WTC11 (cell line): ENCODE measurements around the gene SCN8A. TPM values are rescaled to one million over a fixed set of nuclear protein-coding genes. Genes with fewer than 3 reads are reported as not detected.
A peak's percentile ranks its signal among the peaks of the same experiment; 100 is the strongest.

ENCODE experiments used
- ATAC-seq: fragments of 200-7000 bp; cut with Tn5 transposase; 2 replicates; pipeline ENCODE4 v1.10.0; 2021; ENCODE audit warnings: mild to moderate bottlenecking, moderate library complexity
- CTCF ChIA-PET: fragments of 300-600 bp; sonication (Branson Sonifier 250); formaldehyde crosslinking; loops from one replicate; lab custom pipeline; 2021; ENCODE audit warnings: antibody characterized with exemption; lab: Charles Lee
- POLR2A ChIA-PET: fragments of 350-600 bp; sonication (Branson Sonifier 250); formaldehyde crosslinking; loops from one replicate; lab custom pipeline; 2021; ENCODE audit warnings: antibody characterized with exemption; lab: Charles Lee
- DNase-seq: peaks from one replicate; pipeline ENCODE4 v3.0.0; 2021; ENCODE audit warnings: low spot score
- H3K27ac Mint-ChIP-seq: 2 replicates; pipeline ENCODE4 v1.8.0; 2021; ENCODE audit warnings: mixed read lengths
- H3K27me3 Mint-ChIP-seq: 2 replicates; pipeline ENCODE4 v1.8.0; 2021; ENCODE audit warnings: low read depth, mild to moderate bottlenecking, moderate library complexity, mixed read lengths
- H3K36me3 Mint-ChIP-seq: 2 replicates; pipeline ENCODE4 v1.8.0; 2021; ENCODE audit warnings: mixed read lengths
- H3K4me1 Mint-ChIP-seq: 2 replicates; pipeline ENCODE4 v1.8.0; 2022; ENCODE audit warnings: mixed read lengths
- H3K4me3 Mint-ChIP-seq: 2 replicates; pipeline ENCODE4 v1.8.0; 2021; ENCODE audit warnings: mild to moderate bottlenecking, moderate library complexity, mixed read lengths
- H3K9me3 Mint-ChIP-seq: 2 replicates; pipeline ENCODE4 v1.8.0; 2021; ENCODE audit warnings: mixed read lengths
- ATF1 ChIP-seq: sonication (generic); formaldehyde crosslinking; IDR thresholded peaks from 2 replicates; pipeline ENCODE4 v1.8.1; 2023; ENCODE audit warnings: mild to moderate bottlenecking, moderate library complexity, missing genetic modification reagents
- ATF6 ChIP-seq: sonication (generic); formaldehyde crosslinking; IDR thresholded peaks from 2 replicates; pipeline ENCODE4 v1.8.1; 2023; ENCODE audit warnings: mild to moderate bottlenecking, missing genetic modification reagents
- ESRRA ChIP-seq: sonication (generic); formaldehyde crosslinking; IDR thresholded peaks from 2 replicates; pipeline ENCODE4 v1.8.1; 2022; ENCODE audit warnings: mild to moderate bottlenecking, missing genetic modification reagents, borderline replicate concordance
- FOXP1 ChIP-seq: sonication (generic); formaldehyde crosslinking; IDR thresholded peaks from 2 replicates; pipeline ENCODE4 v1.8.0; 2022; ENCODE audit warnings: missing genetic modification reagents, mild to moderate bottlenecking, moderate library complexity, borderline replicate concordance
- MAX ChIP-seq: sonication (generic); formaldehyde crosslinking; IDR thresholded peaks from 2 replicates; pipeline ENCODE4 v1.8.0; 2022; ENCODE audit warnings: mild to moderate bottlenecking, missing genetic modification reagents
- OVOL2 ChIP-seq: fragments of 250-450 bp; sonication (Bioruptor Pico); IDR thresholded peaks from 2 replicates; pipeline ENCODE4 v1.9.0; 2021; ENCODE audit warnings: mild to moderate bottlenecking, borderline replicate concordance
- RELA ChIP-seq: sonication (generic); formaldehyde crosslinking; IDR thresholded peaks from 2 replicates; pipeline ENCODE4 v1.8.1; 2022; ENCODE audit warnings: missing genetic modification reagents, mild to moderate bottlenecking, borderline replicate concordance
- TCF7 ChIP-seq: sonication (generic); formaldehyde crosslinking; IDR thresholded peaks from 2 replicates; pipeline ENCODE4 v1.8.0; 2022; ENCODE audit warnings: mild to moderate bottlenecking, low read depth, missing genetic modification reagents, moderate library complexity
- TEAD1 ChIP-seq: sonication (generic); formaldehyde crosslinking; IDR thresholded peaks from 2 replicates; pipeline ENCODE4 v1.8.0; 2022; ENCODE audit warnings: mild to moderate bottlenecking, missing genetic modification reagents
- TP53 ChIP-seq: sonication (generic); formaldehyde crosslinking; IDR thresholded peaks from 2 replicates; pipeline ENCODE4 v1.8.1; 2023; ENCODE audit warnings: mild to moderate bottlenecking, missing genetic modification reagents
- ZNF138 ChIP-seq: sonication (generic); formaldehyde crosslinking; conservative IDR thresholded peaks from 2 replicates; pipeline ENCODE4 v1.8.1; 2022; ENCODE audit warnings: mild to moderate bottlenecking, moderate library complexity, missing genetic modification reagents
- ZNF219 ChIP-seq: sonication (generic); formaldehyde crosslinking; IDR thresholded peaks from 2 replicates; pipeline ENCODE4 v1.8.0; 2023; ENCODE audit warnings: missing genetic modification reagents, mild to moderate bottlenecking, borderline replicate concordance
- ZNF416 ChIP-seq: fragments of 250-450 bp; sonication (Bioruptor Pico); IDR thresholded peaks from 2 replicates; pipeline ENCODE4 v1.9.0; 2021; ENCODE audit warnings: mild to moderate bottlenecking, inconsistent platforms
- ZNF423 ChIP-seq: fragments of 250-450 bp; sonication (Bioruptor Pico); IDR thresholded peaks from 2 replicates; pipeline ENCODE4 v2.1.2; 2022; ENCODE audit warnings: mild to moderate bottlenecking, moderate library complexity
- total RNA-seq: library from RNA; stranded (reverse); gene quantifications from 3 replicates; pipeline ENCODE4 v1.2.3, GENCODE V29; 2021
- TF ChIP-seq, protein P1 (sequence below): fragments of 250-450 bp; sonication (Bioruptor Pico); IDR thresholded peaks from 2 replicates; pipeline ENCODE4 v1.9.0; 2021; ENCODE audit warnings: mild to moderate bottlenecking
- TF ChIP-seq, protein P2 (sequence below): sonication (generic); formaldehyde crosslinking; IDR thresholded peaks from 2 replicates; pipeline ENCODE4 v1.8.0; 2022; ENCODE audit warnings: mild to moderate bottlenecking, missing genetic modification reagents
- TF ChIP-seq, protein P3 (sequence below): fragments of 200-600 bp; IDR thresholded peaks from 2 replicates; pipeline ENCODE4 v1.8.0; 2022; ENCODE audit warnings: antibody characterized with exemption
- TF ChIP-seq, protein P4 (sequence below): sonication (generic); formaldehyde crosslinking; IDR thresholded peaks from 2 replicates; pipeline ENCODE4 v1.8.0; 2023; ENCODE audit warnings: missing genetic modification reagents
- TF ChIP-seq, protein P5 (sequence below): sonication (generic); formaldehyde crosslinking; IDR thresholded peaks from 2 replicates; pipeline ENCODE4 v1.8.1; 2023; ENCODE audit warnings: mild to moderate bottlenecking, missing genetic modification reagents, moderate library complexity

Gene SCN8A
- total RNA-seq, 1 experiment from 2014 or later = 14.4 TPM

DNA sequence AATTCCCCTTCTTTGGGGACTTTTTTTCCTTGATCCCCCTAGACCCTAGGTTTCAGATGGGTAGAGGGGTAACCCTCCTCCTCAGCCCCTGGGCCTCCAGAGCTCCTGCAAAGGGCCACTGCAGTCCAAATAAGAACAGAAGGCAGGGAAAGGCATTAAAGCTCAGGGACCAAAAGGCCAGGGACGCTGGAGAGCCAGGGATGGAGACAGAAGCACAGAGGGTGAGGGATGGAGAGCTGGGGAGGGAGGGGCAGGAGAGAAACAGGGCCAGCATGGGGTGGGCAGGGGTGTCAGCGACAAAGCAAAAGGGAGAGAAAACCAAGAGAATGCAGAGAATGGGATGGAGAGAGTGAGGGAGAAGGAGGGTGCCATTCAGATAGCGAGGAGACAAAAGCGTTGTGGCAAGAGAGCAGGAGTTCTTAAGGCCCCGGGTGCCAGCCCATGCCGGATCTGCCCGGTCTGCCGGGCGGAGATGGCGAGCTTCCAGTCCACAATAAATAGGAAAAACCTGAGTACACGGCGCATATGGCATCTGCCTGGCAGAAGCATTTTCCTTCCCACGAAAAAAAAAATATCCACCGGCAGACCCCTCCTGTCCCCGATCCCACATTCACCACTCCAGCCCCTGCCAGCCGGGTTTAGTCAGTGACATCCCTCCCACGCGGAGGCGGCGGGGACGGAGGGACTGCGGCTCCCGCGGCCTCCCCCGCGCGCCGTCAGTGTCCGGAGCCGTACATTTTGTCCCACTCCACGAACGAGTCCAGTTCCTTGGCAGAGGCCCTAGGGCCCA, 228.9 kb downstream of the SCN8A start:
- Mint-ChIP-seq H3K27me3 (peaks cover 60% of the 10 kb centered on the region), H3K36me3 (no peaks in the 10 kb centered on the region), H3K9me3 (no peaks in the 10 kb centered on the region), H3K27ac (no peak overlapping the region), H3K4me3 (peak overlapping the region; percentile 58), H3K4me1 (peaks cover 31% of the 10 kb centered on the region)
- ChIA-PET CTCF (interaction anchor here (0.6 to 10.7 kb wide), 28 partner anchors 8 to 1811 kb away, joined by 3 to 164 read pairs (median 6); partner anchors contain the start of genes ACVRL1, ANKRD33, FIGNL2 and GALNT6), POLR2A (interaction anchor here (0.7 to 1.3 kb wide), 6 partner anchors 37 to 52 kb away, joined by 3 to 5 read pairs (median 4); no protein-coding TSS in a partner anchor)
- TF ChIP-seq, protein P1, sequence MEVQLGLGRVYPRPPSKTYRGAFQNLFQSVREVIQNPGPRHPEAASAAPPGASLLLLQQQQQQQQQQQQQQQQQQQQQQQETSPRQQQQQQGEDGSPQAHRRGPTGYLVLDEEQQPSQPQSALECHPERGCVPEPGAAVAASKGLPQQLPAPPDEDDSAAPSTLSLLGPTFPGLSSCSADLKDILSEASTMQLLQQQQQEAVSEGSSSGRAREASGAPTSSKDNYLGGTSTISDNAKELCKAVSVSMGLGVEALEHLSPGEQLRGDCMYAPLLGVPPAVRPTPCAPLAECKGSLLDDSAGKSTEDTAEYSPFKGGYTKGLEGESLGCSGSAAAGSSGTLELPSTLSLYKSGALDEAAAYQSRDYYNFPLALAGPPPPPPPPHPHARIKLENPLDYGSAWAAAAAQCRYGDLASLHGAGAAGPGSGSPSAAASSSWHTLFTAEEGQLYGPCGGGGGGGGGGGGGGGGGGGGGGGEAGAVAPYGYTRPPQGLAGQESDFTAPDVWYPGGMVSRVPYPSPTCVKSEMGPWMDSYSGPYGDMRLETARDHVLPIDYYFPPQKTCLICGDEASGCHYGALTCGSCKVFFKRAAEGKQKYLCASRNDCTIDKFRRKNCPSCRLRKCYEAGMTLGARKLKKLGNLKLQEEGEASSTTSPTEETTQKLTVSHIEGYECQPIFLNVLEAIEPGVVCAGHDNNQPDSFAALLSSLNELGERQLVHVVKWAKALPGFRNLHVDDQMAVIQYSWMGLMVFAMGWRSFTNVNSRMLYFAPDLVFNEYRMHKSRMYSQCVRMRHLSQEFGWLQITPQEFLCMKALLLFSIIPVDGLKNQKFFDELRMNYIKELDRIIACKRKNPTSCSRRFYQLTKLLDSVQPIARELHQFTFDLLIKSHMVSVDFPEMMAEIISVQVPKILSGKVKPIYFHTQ (CRISPR knock-in tag) = 0 out of 2 replicates have a peak, but pooled peaks have one; percentile 45
- TF ChIP-seq, protein P2, sequence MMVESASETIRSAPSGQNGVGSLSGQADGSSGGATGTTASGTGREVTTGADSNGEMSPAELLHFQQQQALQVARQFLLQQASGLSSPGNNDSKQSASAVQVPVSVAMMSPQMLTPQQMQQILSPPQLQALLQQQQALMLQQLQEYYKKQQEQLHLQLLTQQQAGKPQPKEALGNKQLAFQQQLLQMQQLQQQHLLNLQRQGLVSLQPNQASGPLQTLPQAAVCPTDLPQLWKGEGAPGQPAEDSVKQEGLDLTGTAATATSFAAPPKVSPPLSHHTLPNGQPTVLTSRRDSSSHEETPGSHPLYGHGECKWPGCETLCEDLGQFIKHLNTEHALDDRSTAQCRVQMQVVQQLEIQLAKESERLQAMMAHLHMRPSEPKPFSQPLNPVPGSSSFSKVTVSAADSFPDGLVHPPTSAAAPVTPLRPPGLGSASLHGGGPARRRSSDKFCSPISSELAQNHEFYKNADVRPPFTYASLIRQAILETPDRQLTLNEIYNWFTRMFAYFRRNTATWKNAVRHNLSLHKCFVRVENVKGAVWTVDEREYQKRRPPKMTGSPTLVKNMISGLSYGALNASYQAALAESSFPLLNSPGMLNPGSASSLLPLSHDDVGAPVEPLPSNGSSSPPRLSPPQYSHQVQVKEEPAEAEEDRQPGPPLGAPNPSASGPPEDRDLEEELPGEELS = no peak
- ATAC-seq (no peak), DNase-seq (no peak)

- Mint-ChIP-seq H3K9me3 (no peaks in the 10 kb centered on the region), H3K36me3 (no peaks in the 10 kb centered on the region), H3K4me1 (peaks cover 24% of the 10 kb centered on the region), H3K4me3 (peak overlapping the region; percentile 58), H3K27ac (no peak overlapping the region), H3K27me3 (peaks cover 52% of the 10 kb centered on the region)
- peak; percentile 84 for DNase-seq
- ChIA-PET POLR2A (interaction anchor here (0.5 to 1.3 kb wide), 5 partner anchors 14 to 52 kb away, joined by 3 to 5 read pairs (median 4); no protein-coding TSS in a partner anchor), CTCF (interaction anchor here (0.6 to 10.7 kb wide), 33 partner anchors 8 to 1811 kb away, joined by 3 to 164 read pairs (median 5); partner anchors contain the start of genes ACVRL1, ANKRD33, FIGNL2 and GALNT6)
- peak; percentile 52 for ATAC-seq
- TF ChIP-seq OVOL2 (no peak), FOXP1 (CRISPR knock-in tag) (peak; percentile 57; the same call in 1 of the 2 replicates), ATF1 (CRISPR knock-in tag) (no peak), TEAD1 (CRISPR knock-in tag) (peak; percentile 74), TCF7 (no peak), ATF6 (CRISPR knock-in tag) (no peak), MAX (CRISPR knock-in tag) (no peak; the same call in 1 of the 2 replicates), ZNF423 (CRISPR knock-in tag) (peak; percentile 98), RELA (CRISPR knock-in tag) (0 out of 2 replicates have a peak, but pooled peaks have one; percentile 11), ZNF138 (CRISPR knock-in tag) (no peak), ZNF416 (CRISPR knock-in tag) (no peak), ZNF219 (CRISPR knock-in tag) (0 out of 2 replicates have a peak, but pooled peaks have one; percentile 63), TP53 (CRISPR knock-in tag) (no peak), ESRRA (0 out of 2 replicates have a peak, but pooled peaks have one; percentile 58)
- TF ChIP-seq, protein P3, sequence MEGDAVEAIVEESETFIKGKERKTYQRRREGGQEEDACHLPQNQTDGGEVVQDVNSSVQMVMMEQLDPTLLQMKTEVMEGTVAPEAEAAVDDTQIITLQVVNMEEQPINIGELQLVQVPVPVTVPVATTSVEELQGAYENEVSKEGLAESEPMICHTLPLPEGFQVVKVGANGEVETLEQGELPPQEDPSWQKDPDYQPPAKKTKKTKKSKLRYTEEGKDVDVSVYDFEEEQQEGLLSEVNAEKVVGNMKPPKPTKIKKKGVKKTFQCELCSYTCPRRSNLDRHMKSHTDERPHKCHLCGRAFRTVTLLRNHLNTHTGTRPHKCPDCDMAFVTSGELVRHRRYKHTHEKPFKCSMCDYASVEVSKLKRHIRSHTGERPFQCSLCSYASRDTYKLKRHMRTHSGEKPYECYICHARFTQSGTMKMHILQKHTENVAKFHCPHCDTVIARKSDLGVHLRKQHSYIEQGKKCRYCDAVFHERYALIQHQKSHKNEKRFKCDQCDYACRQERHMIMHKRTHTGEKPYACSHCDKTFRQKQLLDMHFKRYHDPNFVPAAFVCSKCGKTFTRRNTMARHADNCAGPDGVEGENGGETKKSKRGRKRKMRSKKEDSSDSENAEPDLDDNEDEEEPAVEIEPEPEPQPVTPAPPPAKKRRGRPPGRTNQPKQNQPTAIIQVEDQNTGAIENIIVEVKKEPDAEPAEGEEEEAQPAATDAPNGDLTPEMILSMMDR = no peak
- TF ChIP-seq, protein P4, sequence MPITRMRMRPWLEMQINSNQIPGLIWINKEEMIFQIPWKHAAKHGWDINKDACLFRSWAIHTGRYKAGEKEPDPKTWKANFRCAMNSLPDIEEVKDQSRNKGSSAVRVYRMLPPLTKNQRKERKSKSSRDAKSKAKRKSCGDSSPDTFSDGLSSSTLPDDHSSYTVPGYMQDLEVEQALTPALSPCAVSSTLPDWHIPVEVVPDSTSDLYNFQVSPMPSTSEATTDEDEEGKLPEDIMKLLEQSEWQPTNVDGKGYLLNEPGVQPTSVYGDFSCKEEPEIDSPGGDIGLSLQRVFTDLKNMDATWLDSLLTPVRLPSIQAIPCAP = no peak
- TF ChIP-seq, protein P5, sequence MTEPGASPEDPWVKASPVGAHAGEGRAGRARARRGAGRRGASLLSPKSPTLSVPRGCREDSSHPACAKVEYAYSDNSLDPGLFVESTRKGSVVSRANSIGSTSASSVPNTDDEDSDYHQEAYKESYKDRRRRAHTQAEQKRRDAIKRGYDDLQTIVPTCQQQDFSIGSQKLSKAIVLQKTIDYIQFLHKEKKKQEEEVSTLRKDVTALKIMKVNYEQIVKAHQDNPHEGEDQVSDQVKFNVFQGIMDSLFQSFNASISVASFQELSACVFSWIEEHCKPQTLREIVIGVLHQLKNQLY (CRISPR knock-in tag) = no peak
These were observed 229.8 kb downstream of the SCN8A start for GRCh38 chr12:51820526-51821439.
